Measurements from ENCODE around the gene MAN2C1.

MAN2C1 gene

DNA sequence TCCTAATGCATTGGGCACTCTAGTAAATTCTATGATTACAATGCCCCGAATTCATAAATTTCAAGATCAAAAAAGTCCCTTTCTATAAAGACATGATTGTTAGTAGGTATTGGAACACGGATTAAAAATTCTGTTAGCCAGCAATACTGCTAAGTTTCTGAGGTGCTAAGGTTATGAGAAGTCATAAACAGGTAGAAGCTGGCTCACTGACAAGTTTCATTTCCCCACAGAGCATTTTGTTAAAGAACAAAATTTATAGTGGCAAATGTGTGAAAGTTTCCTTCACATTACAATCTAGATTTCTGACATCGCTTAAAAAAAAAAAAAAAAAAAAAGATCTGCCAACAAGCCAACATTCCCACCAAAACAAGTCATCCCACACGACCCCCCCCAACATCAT lies 12.4 kb upstream of the MAN2C1 start:
- Histone ChIP-seq H3K4me1 (ENCODE audit: insufficient read depth, insufficient read length) (no peaks in the 10 kb centered on the region), H3K36me3 (ENCODE audit: insufficient read depth, insufficient read length, low read length) (peaks cover 78% of the 10 kb centered on the region), H3K4me3 (ENCODE audit: insufficient read length, low read depth) (no peak overlapping the region), H3K9me3 (ENCODE audit: insufficient read depth, low read length) (no peaks in the 10 kb centered on the region), H3K27me3 (ENCODE audit: insufficient read depth, insufficient read length) (no peaks in the 10 kb centered on the region), H3K9ac (ENCODE audit: insufficient read length, low read depth) (no peak overlapping the region)
- TF ChIP-seq YY1 (IDR thresholded peaks at IDR 0.05; ENCODE audit: insufficient read depth, insufficient read length) (no peak), ZNF274 (IDR thresholded peaks at IDR 0.05; ENCODE audit: low read depth, low read length) (no peak), SUZ12 (IDR thresholded peaks at IDR 0.05; ENCODE audit: extremely low read depth, insufficient read depth, insufficient read length) (no peak)
- no peak for DNase-seq (ENCODE audit: low read depth, low spot score)

DNA sequence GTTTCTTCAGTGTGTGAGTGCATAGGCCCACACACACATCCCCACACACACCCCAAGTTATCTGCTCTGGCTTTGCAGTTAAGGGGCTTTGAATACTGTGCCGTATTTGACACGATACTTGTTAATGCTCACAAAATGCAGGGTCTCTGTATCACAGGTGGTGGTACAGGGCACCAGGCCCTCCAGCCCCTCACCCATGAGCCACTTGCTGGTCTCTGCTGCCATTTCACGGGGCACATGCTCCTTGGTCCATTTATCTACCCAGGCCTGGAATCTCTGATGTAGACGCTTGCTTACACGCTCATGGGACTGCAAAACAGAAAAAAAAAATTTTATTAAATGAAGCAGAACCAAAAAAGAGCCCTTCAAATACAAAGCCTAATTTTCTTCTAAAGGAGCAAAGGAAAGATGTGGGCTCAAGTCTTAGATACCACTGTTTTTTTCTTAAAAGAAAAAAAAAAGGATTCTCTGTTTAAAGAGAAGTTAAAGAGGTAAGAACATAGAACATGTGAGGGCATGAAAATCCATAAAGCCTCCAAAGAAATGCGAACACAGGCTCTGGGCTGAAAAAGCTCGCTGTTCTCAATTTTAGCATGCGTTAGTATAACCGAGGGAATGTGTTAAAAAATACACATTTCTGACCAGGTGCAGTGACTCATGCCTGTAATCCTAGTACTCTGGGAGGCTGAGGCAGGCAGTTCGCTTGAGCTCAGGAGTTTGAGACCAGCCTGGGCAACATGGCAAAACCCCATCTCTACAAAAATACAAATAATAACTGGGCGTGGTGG lies 3.7 kb upstream of the MAN2C1 start:
- DNase-seq (ENCODE audit: low read depth, low spot score): no peak
- TF ChIP-seq ZNF274 (IDR thresholded peaks at IDR 0.05; ENCODE audit: low read depth, low read length): no peak
- no peak for TF ChIP-seq SUZ12 (IDR thresholded peaks at IDR 0.05; ENCODE audit: extremely low read depth, insufficient read depth, insufficient read length)
- TF ChIP-seq YY1 (IDR thresholded peaks at IDR 0.05; ENCODE audit: insufficient read depth, insufficient read length): no peak
- peaks cover 70% of the 10 kb centered on the region for H3K36me3 ChIP-seq (ENCODE audit: insufficient read depth, insufficient read length, low read length)
- peaks cover 6% of the 10 kb centered on the region for H3K4me1 ChIP-seq (ENCODE audit: insufficient read depth, insufficient read length)
- H3K9me3 ChIP-seq (ENCODE audit: insufficient read depth, low read length): no peaks in the 10 kb centered on the region
- no peak overlapping the region for H3K9ac ChIP-seq (ENCODE audit: insufficient read length, low read depth)
- no peaks in the 10 kb centered on the region for H3K27me3 ChIP-seq (ENCODE audit: insufficient read depth, insufficient read length)
- no peak overlapping the region for H3K4me3 ChIP-seq (ENCODE audit: insufficient read length, low read depth)

DNA sequence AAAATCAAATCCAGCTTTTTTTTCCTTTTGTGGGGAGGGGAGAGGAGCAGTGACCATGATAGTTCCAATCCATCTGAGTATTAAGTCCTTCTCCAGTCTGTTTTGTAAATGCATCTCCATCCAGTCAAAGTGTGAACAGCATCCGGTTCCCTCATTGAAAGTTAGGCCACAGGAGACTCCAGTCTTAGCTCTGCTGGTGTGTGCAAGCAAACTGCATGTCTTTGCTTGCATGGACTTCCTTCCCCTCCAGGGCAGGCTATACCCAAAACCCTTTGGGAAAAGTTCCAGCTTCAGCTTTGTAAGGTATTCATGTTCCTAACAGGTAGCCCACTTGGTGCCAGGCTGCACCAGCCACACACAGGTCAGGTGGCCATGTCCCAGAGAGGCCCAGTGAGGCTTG lies 3.1 kb upstream of the MAN2C1 start:
- TF ChIP-seq YY1 (IDR thresholded peaks at IDR 0.05; ENCODE audit: insufficient read depth, insufficient read length) (no peak), SUZ12 (IDR thresholded peaks at IDR 0.05; ENCODE audit: extremely low read depth, insufficient read depth, insufficient read length) (no peak), ZNF274 (IDR thresholded peaks at IDR 0.05; ENCODE audit: low read depth, low read length) (no peak)
- no peak for DNase-seq (ENCODE audit: low read depth, low spot score)
- Histone ChIP-seq H3K36me3 (ENCODE audit: insufficient read depth, insufficient read length, low read length) (peaks cover 70% of the 10 kb centered on the region), H3K9me3 (ENCODE audit: insufficient read depth, low read length) (no peaks in the 10 kb centered on the region), H3K27me3 (ENCODE audit: insufficient read depth, insufficient read length) (no peaks in the 10 kb centered on the region), H3K4me1 (ENCODE audit: insufficient read depth, insufficient read length) (peaks cover 6% of the 10 kb centered on the region), H3K4me3 (ENCODE audit: insufficient read length, low read depth) (no peak overlapping the region), H3K9ac (ENCODE audit: insufficient read length, low read depth) (no peak overlapping the region)

DNA sequence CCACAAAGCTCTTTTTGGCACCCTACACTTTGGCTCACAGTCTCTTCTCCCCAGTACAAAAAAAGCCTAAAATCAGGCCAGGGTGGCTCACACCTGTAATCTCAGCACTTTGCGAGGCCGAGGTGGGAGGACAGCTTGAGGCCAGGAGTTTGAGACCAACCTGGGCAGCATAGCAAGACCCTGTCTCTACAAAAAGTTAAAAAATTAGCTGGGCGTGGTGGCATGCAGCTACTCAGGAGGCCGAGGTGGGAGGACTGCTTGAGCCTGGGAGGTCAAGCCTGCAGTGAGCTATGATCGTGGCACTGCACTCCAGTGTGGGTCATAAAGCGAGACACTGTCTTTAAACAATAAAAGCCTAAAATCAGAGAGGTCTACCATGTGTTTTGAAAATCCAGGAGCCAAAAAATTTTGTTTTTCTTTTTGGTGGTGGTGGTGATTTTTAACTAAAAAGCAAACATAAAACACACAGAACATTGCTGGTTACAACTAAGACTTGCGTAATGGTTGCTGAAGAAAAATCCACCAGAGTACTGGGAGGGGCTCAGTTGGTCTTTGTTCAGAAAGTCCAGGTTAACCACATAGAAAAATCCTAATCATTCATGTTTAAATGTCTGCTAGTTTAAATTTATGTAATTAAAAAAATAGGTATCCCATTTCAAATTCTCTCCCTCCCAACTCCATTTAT lies 1.6 kb upstream of the MAN2C1 start:
- no peak for DNase-seq (ENCODE audit: low read depth, low spot score)
- H3K36me3 ChIP-seq (ENCODE audit: insufficient read depth, insufficient read length, low read length): peaks cover 69% of the 10 kb centered on the region
- H3K4me1 ChIP-seq (ENCODE audit: insufficient read depth, insufficient read length): peaks cover 6% of the 10 kb centered on the region
- peak overlapping the region; percentile 42 for H3K9ac ChIP-seq (ENCODE audit: insufficient read length, low read depth)
- H3K9me3 ChIP-seq (ENCODE audit: insufficient read depth, low read length): no peaks in the 10 kb centered on the region
- no peaks in the 10 kb centered on the region for H3K27me3 ChIP-seq (ENCODE audit: insufficient read depth, insufficient read length)
- H3K4me3 ChIP-seq (ENCODE audit: insufficient read length, low read depth): no peak overlapping the region
- TF ChIP-seq ZNF274 (IDR thresholded peaks at IDR 0.05; ENCODE audit: low read depth, low read length) (no peak), SUZ12 (IDR thresholded peaks at IDR 0.05; ENCODE audit: extremely low read depth, insufficient read depth, insufficient read length) (no peak), YY1 (IDR thresholded peaks at IDR 0.05; ENCODE audit: insufficient read depth, insufficient read length) (no peak)

DNA sequence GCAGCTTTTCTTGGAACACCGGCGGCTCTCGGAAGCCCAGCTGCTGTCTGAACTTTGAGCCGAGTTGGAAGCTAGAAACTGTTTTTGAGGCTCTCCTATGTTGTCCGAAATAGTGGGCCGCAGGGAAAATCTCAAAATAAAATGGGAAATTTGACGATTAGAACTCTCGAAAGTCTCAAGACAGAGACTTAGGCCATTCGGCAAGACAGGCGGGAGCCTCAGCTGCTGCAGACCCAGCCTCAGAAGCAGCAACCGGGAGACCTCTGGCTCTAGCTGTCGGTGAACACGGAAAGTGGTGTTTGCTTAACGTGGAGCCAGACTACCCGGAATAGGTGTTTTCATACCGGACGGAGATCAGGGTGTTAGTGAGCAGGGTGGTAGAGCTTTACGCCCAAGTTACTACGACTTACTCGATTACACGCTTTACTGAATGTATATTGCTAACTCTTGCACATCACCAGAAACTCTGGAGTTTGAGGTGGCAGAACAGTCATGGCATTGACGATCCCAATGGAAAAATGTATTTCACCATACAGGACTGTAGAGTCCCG lies 357 bp upstream of the MAN2C1 start:
- TF ChIP-seq YY1 (IDR thresholded peaks at IDR 0.05; ENCODE audit: insufficient read depth, insufficient read length) (no peak), SUZ12 (IDR thresholded peaks at IDR 0.05; ENCODE audit: extremely low read depth, insufficient read depth, insufficient read length) (no peak), ZNF274 (IDR thresholded peaks at IDR 0.05; ENCODE audit: low read depth, low read length) (no peak)
- H3K9me3 ChIP-seq (ENCODE audit: insufficient read depth, low read length): no peaks in the 10 kb centered on the region
- no peak for DNase-seq (ENCODE audit: low read depth, low spot score)
- peak overlapping the region; percentile 85 for H3K4me3 ChIP-seq (ENCODE audit: insufficient read length, low read depth)
- peaks cover 6% of the 10 kb centered on the region for H3K4me1 ChIP-seq (ENCODE audit: insufficient read depth, insufficient read length)
- H3K27me3 ChIP-seq (ENCODE audit: insufficient read depth, insufficient read length): no peaks in the 10 kb centered on the region
- H3K9ac ChIP-seq (ENCODE audit: insufficient read length, low read depth): peak overlapping the region; percentile 95
- H3K36me3 ChIP-seq (ENCODE audit: insufficient read depth, insufficient read length, low read length): peaks cover 72% of the 10 kb centered on the region

DNA sequence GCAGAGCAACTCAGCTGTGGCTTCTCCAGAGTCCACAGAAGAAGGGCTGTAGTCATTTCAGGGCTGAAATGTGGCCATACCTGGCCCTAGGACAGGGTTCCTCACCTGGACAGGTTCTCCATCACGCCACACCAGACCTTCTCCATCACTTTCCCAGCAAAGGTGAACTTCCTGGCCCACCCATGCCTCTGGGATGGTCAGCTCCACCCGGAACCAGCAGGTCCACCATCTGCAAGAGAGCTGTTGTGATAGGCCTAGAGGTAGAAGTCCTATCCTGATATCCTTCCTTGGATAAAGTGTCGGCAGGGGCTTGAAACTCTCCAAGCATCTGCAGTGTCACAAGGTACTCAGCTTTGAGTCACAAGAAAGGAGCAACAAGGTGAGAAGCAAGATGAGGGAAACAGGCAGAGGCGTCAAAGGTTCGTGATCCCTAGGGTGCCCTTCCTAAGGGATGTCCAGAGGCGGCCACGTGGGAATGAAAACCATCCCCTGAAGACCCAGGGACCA lies 948 bp downstream of the MAN2C1 start:
- no peaks in the 10 kb centered on the region for H3K27me3 ChIP-seq (ENCODE audit: insufficient read depth, insufficient read length)
- H3K9me3 ChIP-seq (ENCODE audit: insufficient read depth, low read length): no peaks in the 10 kb centered on the region
- H3K4me3 ChIP-seq (ENCODE audit: insufficient read length, low read depth): peak overlapping the region; percentile 85
- peaks cover 75% of the 10 kb centered on the region for H3K36me3 ChIP-seq (ENCODE audit: insufficient read depth, insufficient read length, low read length)
- no peak for DNase-seq (ENCODE audit: low read depth, low spot score)
- peaks cover 9% of the 10 kb centered on the region for H3K4me1 ChIP-seq (ENCODE audit: insufficient read depth, insufficient read length)
- no peak for TF ChIP-seq SUZ12 (IDR thresholded peaks at IDR 0.05; ENCODE audit: extremely low read depth, insufficient read depth, insufficient read length)
- TF ChIP-seq YY1 (IDR thresholded peaks at IDR 0.05; ENCODE audit: insufficient read depth, insufficient read length): no peak
- no peak for TF ChIP-seq ZNF274 (IDR thresholded peaks at IDR 0.05; ENCODE audit: low read depth, low read length)
- peak overlapping the region; percentile 52 for H3K9ac ChIP-seq (ENCODE audit: insufficient read length, low read depth)

DNA sequence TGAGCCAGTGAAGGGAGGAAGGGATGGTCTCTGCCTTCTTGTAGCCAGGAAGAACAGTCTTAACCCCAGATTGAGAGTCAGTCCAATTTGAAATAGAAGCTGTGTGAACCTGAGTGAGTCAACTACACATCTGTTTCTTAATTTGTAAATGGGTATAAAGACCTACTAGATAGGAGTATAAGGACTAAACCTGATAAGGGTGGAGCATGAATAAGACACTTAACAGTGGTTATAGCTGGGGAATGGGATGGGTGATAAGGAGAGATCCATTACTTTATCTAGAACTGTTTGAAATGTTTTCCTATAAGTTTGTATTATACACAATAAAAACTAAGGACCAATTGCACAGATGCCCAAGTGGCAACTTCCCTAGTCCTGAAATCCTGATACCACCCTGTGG lies 1.4 kb downstream of the MAN2C1 start:
- Histone ChIP-seq H3K9ac (ENCODE audit: insufficient read length, low read depth) (no peak overlapping the region), H3K4me3 (ENCODE audit: insufficient read length, low read depth) (no peak overlapping the region), H3K36me3 (ENCODE audit: insufficient read depth, insufficient read length, low read length) (peaks cover 78% of the 10 kb centered on the region)

More for the DNA sequence above, 1.4 kb downstream of the MAN2C1 start:
- H3K9me3 ChIP-seq (ENCODE audit: insufficient read depth, low read length): no peaks in the 10 kb centered on the region
- TF ChIP-seq ZNF274 (IDR thresholded peaks at IDR 0.05; ENCODE audit: low read depth, low read length): no peak
- no peak for TF ChIP-seq YY1 (IDR thresholded peaks at IDR 0.05; ENCODE audit: insufficient read depth, insufficient read length)
- TF ChIP-seq SUZ12 (IDR thresholded peaks at IDR 0.05; ENCODE audit: extremely low read depth, insufficient read depth, insufficient read length): no peak
- no peaks in the 10 kb centered on the region for H3K27me3 ChIP-seq (ENCODE audit: insufficient read depth, insufficient read length)
- DNase-seq (ENCODE audit: low read depth, low spot score): no peak
- peaks cover 11% of the 10 kb centered on the region for H3K4me1 ChIP-seq (ENCODE audit: insufficient read depth, insufficient read length)
